HEK293T (cell line): ENCODE measurements around the gene ZNF684.
"Not testable (repeated sequence)": the region's sequence is repeated elsewhere in the genome, so short reads cannot be mapped to it uniquely, and the experiment has no call there.

Source experiments
- CTCF ChIA-PET: fragments of 350-600 bp; formaldehyde crosslinking; extraction: SDS; loops from one replicate; lab custom pipeline; 2021; ENCODE audit warnings: antibody characterized with exemption, inconsistent platforms; lab: Yijun Ruan, JAX
- POLR2A ChIA-PET: fragments of 350-600 bp; formaldehyde crosslinking; extraction: SDS; loops from one replicate; lab custom pipeline; 2020; ENCODE audit warnings: antibody characterized with exemption, inconsistent platforms; lab: Yijun Ruan, JAX
- DNase-seq: peaks from one replicate; pipeline ENCODE4 v3.0.0; 2012; ENCODE audit warnings: mixed read lengths; ENCODE audit errors: extremely low spot score
- ARNT ChIP-seq: fragments of 450-650 bp; IDR thresholded peaks from 2 replicates; pipeline ENCODE4 v1.6.1; 2017; ENCODE audit warnings: mild to moderate bottlenecking
- BHLHE40 ChIP-seq: fragments of 450-650 bp; IDR thresholded peaks from 2 replicates; pipeline ENCODE4 v1.6.1; 2016; ENCODE audit warnings: mild to moderate bottlenecking, moderate library complexity, borderline replicate concordance
- CTBP1 ChIP-seq: fragments of 450-650 bp; IDR thresholded peaks from 2 replicates; pipeline ENCODE4 v1.6.1; 2016; ENCODE audit warnings: borderline replicate concordance
- ELF4 ChIP-seq: fragments of 450-650 bp; IDR thresholded peaks from 2 replicates; pipeline ENCODE4 v1.6.1; 2017; ENCODE audit warnings: antibody characterized with exemption
- FOXA1 ChIP-seq: fragments of 450-650 bp; IDR thresholded peaks from 2 replicates; pipeline ENCODE4 v1.6.1; 2016; ENCODE audit warnings: mild to moderate bottlenecking
- FOXK2 ChIP-seq: fragments of 450-650 bp; IDR thresholded peaks from 2 replicates; pipeline ENCODE4 v1.6.1; 2016; ENCODE audit warnings: mild to moderate bottlenecking
- FOXM1 ChIP-seq: fragments of 450-650 bp; IDR thresholded peaks from 2 replicates; pipeline ENCODE4 v1.6.1; 2017; ENCODE audit warnings: mild to moderate bottlenecking, borderline replicate concordance
- HDGF ChIP-seq: fragments of 450-650 bp; IDR thresholded peaks from 2 replicates; pipeline ENCODE4 v1.6.1; 2017; ENCODE audit warnings: antibody characterized with exemption, borderline replicate concordance
- L3MBTL2 ChIP-seq: fragments of 450-650 bp; conservative IDR thresholded peaks from 2 replicates; pipeline ENCODE4 v1.6.1; 2016; ENCODE audit warnings: mild to moderate bottlenecking
- LEF1 ChIP-seq: fragments of 450-650 bp; IDR thresholded peaks from 2 replicates; pipeline ENCODE4 v1.6.1; 2017; ENCODE audit warnings: mild to moderate bottlenecking, borderline replicate concordance
- NFRKB ChIP-seq: fragments of 450-650 bp; IDR thresholded peaks from 2 replicates; pipeline ENCODE4 v1.6.1; 2016; ENCODE audit warnings: mild to moderate bottlenecking, moderate library complexity
- PKNOX1 ChIP-seq: fragments of 450-650 bp; IDR thresholded peaks from 2 replicates; pipeline ENCODE4 v1.6.1; 2016
- SP1 ChIP-seq: fragments of 450-650 bp; IDR thresholded peaks from 2 replicates; pipeline ENCODE4 v1.6.1; 2017
- SUZ12 ChIP-seq: fragments of 450-650 bp; IDR thresholded peaks from 2 replicates; pipeline ENCODE4 v1.6.1; 2016; ENCODE audit warnings: mild to moderate bottlenecking
- TARDBP ChIP-seq: fragments of 450-650 bp; IDR thresholded peaks from 2 replicates; pipeline ENCODE4 v1.6.1; 2016
- ZNF384 ChIP-seq: fragments of 450-650 bp; IDR thresholded peaks from 2 replicates; pipeline ENCODE4 v1.6.1; 2016

ZNF684 gene

GRCh38 chr1:40546957-40547356 lies 15.5 kb downstream of the ZNF684 start:
- TF ChIP-seq SP1 (no peak), FOXA1 (no peak), LEF1 (no peak), FOXM1 (no peak), HDGF (no peak), ELF4 (no peak), SUZ12 (no peak), L3MBTL2 (no peak), FOXK2 (no peak), ZNF384 (no peak), ARNT (no peak), NFRKB (no peak), TARDBP (no peak)
- CTCF ChIA-PET: no interaction called here
- POLR2A ChIA-PET: no interaction called here
- DNase-seq: no peak

GRCh38 chr1:40553017-40553416 lies 21.6 kb downstream of the ZNF684 start:
- CTCF ChIA-PET: no interaction called here
- POLR2A ChIA-PET: no interaction called here
- DNase-seq: no peak
- no peak for TF ChIP-seq SUZ12
- no peak for TF ChIP-seq FOXA1
- no peak for TF ChIP-seq SP1
- TF ChIP-seq HDGF: no peak
- no peak for TF ChIP-seq ARNT
- TF ChIP-seq FOXK2: no peak
- no peak for TF ChIP-seq ELF4
- no peak for TF ChIP-seq NFRKB
- no peak for TF ChIP-seq FOXM1

- POLR2A ChIA-PET, DNase-seq: not testable (repeated sequence)
- CTCF ChIA-PET: interaction anchor here (0.9 kb wide), 1 partner anchor 22 kb away, joined by 4 read pairs; no protein-coding TSS in a partner anchor
Measured at GRCh38 chr1:40554807-40555206, 23.4 kb downstream of the ZNF684 start.

GRCh38 chr1:40556121-40556520 lies 24.7 kb downstream of the ZNF684 start:
- no peak for DNase-seq
- ChIA-PET POLR2A (no interaction called here), CTCF (no interaction called here)
- TF ChIP-seq FOXA1 (no peak), PKNOX1 (no peak), SUZ12 (no peak), ZNF384 (no peak), LEF1 (no peak), NFRKB (no peak), HDGF (no peak), CTBP1 (no peak), FOXK2 (no peak), BHLHE40 (no peak), FOXM1 (no peak), SP1 (no peak), L3MBTL2 (no peak), ELF4 (no peak), ARNT (no peak), TARDBP (no peak)

GRCh38 chr1:40558241-40558640 lies 26.8 kb downstream of the ZNF684 start:
- ChIA-PET CTCF (interaction anchor here (1.4 kb wide), 1 partner anchor 26 kb away, joined by 3 read pairs; no protein-coding TSS in a partner anchor), POLR2A (interaction anchor here (1.8 kb wide), 1 partner anchor 27 kb away, joined by 6 read pairs; the partner anchor contains the start of gene ZNF684)
- not testable (repeated sequence) for DNase-seq

- CTCF ChIA-PET: no interaction called here
- DNase-seq: no peak
Measured at GRCh38 chr1:40562185-40562584, 30.7 kb downstream of the ZNF684 start.

GRCh38 chr1:40563266-40563665 lies 31.8 kb downstream of the ZNF684 start:
- DNase-seq: no peak
- POLR2A ChIA-PET: no interaction called here
- no peak for TF ChIP-seq HDGF
- TF ChIP-seq CTBP1: no peak
- no peak for TF ChIP-seq BHLHE40
- TF ChIP-seq TARDBP: no peak
- TF ChIP-seq FOXK2: no peak
- no peak for TF ChIP-seq ELF4
- TF ChIP-seq SUZ12: no peak
- TF ChIP-seq NFRKB: no peak
- no peak for TF ChIP-seq FOXA1
- CTCF ChIA-PET: no interaction called here

More at GRCh38 chr1:40562185-40562584, 30.7 kb downstream of the ZNF684 start:
- POLR2A ChIA-PET: no interaction called here
- TF ChIP-seq BHLHE40 (no peak), FOXK2 (no peak), ELF4 (no peak), SUZ12 (no peak), ZNF384 (no peak)

GRCh38 chr1:40564506-40564905 lies 33.1 kb downstream of the ZNF684 start:
- DNase-seq: no peak
- no peak for TF ChIP-seq SUZ12
- no peak for TF ChIP-seq L3MBTL2
- no peak for TF ChIP-seq CTBP1
- TF ChIP-seq ARNT: no peak
- no peak for TF ChIP-seq HDGF
- TF ChIP-seq PKNOX1: no peak
- TF ChIP-seq LEF1: no peak
- no peak for TF ChIP-seq SP1
- TF ChIP-seq ZNF384: no peak
- no peak for TF ChIP-seq FOXM1
- TF ChIP-seq TARDBP: no peak
- TF ChIP-seq ELF4: no peak
- TF ChIP-seq BHLHE40: no peak
- no peak for TF ChIP-seq NFRKB
- ChIA-PET POLR2A (no interaction called here), CTCF (no interaction called here)
